A673 (cell line): Measurements from ENCODE around the gene NCAM2.

ENCODE experiments used
- CTCF ChIP-seq: fragments of 300-800, 200-600 bp; sonication (generic); conservative IDR thresholded peaks from 2 replicates; pipeline ENCODE4 v1.5.1; 2017; ENCODE audit warnings: low read depth, mild to moderate bottlenecking, antibody characterized with exemption, low read length, moderate library complexity, mixed read lengths
- EZH2 ChIP-seq: fragments of 200-600 bp; sonication (generic); IDR thresholded peaks from 2 replicates; pipeline ENCODE4 v1.6.1; 2017; ENCODE audit warnings: borderline replicate concordance, low read depth, mild to moderate bottlenecking, mixed read lengths, antibody characterized with exemption, low read length; ENCODE audit not compliant: poor library complexity, severe bottlenecking

- TF ChIP-seq CTCF (no peak), EZH2 (no peak)
These were observed 9.4 kb downstream of the NCAM2 start for GRCh38 chr21:21007606-21008005.
